Activated CD4-positive, CD25-positive, alpha-beta regulatory T cell (primary cell): Measurements from ENCODE around the gene CENPA.
"Not testable (repeated sequence)": the region's sequence is repeated elsewhere in the genome, so short reads cannot be mapped to it uniquely, and the experiment has no call there.

Source experiments
- DNase-seq, 4 experiments: peaks; one replicate each; lab custom pipeline; 2025; lab: John Stamatoyannopoulos, UW

The CENPA gene

GRCh38 chr2:26760991-26761390 lies 24.9 kb upstream of the CENPA start:
- not testable (repeated sequence) for DNase-seq

- no peak for DNase-seq
Observed at GRCh38 chr2:26763019-26763418, 22.8 kb upstream of the CENPA start.

- DNase-seq = peak; percentile 60 to 76 (median 70)
Observed at GRCh38 chr2:26764078-26764887, 21.6 kb upstream of the CENPA start, which contains the start of gene SLC35F6. Gene SLC35F6 (plus strand): TSS chr2:26764284. CDS start chr2:26764350, 66 bp downstream.

GRCh38 chr2:26764906-26765305 lies 20.9 kb upstream of the CENPA start:
- no peak for DNase-seq

DNA sequence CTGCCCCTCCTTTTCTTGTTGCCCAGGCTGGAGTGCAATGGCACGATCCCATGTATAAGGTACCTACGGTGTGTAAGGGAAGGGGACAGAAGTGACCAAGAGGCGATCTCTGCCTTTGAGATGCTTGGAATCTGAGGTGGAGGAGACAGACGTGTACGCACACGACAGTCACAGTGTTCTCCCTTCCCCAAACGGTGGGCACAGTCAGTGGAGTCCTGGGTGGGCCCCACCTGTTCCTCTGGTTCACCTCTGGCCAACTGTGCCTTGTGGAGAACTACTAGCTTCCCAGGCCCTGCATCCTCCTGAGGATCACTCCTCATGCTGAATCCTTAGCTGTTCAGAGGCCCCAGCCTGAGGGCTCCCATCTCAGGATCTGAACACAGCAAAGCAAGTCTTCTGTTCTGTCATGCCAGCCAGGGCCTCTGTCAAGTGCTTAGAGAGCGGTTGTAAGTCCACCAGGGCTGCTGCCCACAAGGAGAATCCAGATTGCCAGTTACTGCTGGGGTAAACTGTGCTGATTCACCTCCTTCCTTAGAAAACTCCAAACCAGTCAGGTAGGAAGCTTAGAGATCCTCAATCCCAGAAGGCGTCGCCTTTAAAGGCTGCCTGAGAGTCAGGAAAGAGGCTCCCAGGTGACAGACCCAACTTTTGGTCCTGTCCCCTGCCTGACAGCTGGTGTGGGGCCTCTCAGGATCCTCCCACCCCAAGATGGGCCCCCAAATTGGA lies 20.2 kb upstream of the CENPA start:
- no peak for DNase-seq

GRCh38 chr2:26767129-26767528 lies 18.7 kb upstream of the CENPA start:
- DNase-seq = no peak

DNA sequence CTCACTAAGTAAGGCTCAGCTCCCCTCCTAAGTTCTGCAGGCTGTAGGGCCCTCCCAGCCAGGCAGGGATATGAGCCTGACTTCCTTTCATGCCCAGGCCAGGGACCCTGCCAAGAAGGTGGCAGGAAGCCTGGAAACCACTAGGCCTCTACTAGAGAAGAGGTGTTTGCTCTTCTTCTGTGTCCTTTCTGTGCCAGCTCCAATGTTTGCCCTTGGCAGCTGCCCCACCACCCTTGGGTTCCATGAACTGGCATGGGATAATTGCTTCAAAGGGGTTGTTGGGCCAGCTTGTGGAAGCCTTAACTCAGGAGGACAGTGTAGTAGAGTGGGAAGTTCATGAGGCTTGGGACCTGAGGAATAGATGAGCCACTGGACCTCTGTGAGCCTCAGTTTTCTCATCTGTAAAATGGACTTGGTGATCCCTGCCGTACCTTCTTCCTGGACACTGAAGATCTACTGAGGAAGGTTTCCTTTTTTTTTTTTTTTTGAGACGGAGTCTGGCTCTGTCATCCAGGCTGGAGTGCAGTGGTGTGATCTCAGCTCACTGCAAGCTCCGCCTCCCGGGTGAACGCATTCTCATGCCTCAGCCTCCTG lies 17.9 kb upstream of the CENPA start:
- DNase-seq = no peak

DNA sequence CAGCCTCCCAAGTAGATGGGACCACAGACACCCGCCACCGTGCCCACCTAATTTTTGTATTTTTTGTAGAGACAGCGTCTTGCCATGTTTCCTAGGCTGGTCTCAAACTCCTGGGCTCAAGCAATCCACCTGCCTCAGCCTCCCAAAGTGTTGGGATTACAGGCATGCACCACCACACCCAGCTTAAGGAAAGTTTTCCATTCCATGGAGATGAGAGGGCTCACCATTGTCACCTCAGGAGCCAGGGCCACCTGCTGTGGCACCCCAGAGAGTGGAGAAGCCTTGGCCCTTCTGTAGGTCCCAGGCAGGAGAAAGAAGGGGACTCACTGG lies 17.1 kb upstream of the CENPA start:
- DNase-seq = no peak

- no peak for DNase-seq
Observed at GRCh38 chr2:26769089-26769761, 16.6 kb upstream of the CENPA start.

GRCh38 chr2:26770986-26771586 lies 14.8 kb upstream of the CENPA start:
- DNase-seq = no peak

GRCh38 chr2:26772064-26773001 lies 13.5 kb upstream of the CENPA start:
- no peak for DNase-seq

GRCh38 chr2:26776195-26776800 lies 9.6 kb upstream of the CENPA start:
- no peak for DNase-seq

DNA sequence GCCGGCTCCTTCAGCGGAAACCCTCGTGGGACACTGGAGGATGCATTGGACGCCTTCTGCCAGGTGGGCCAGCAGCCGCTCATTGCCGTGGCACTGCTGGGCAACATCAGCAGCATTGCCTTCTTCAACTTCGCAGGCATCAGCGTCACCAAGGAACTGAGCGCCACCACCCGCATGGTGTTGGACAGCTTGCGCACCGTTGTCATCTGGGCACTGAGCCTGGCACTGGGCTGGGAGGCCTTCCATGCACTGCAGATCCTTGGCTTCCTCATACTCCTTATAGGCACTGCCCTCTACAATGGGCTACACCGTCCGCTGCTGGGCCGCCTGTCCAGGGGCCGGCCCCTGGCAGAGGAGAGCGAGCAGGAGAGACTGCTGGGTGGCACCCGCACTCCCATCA lies 7.8 kb upstream of the CENPA start:
- DNase-seq = no peak

GRCh38 chr2:26778507-26778906 lies 7.3 kb upstream of the CENPA start:
- DNase-seq = no peak

- no peak for DNase-seq
Observed at GRCh38 chr2:26780203-26780760, 5.6 kb upstream of the CENPA start.

DNA sequence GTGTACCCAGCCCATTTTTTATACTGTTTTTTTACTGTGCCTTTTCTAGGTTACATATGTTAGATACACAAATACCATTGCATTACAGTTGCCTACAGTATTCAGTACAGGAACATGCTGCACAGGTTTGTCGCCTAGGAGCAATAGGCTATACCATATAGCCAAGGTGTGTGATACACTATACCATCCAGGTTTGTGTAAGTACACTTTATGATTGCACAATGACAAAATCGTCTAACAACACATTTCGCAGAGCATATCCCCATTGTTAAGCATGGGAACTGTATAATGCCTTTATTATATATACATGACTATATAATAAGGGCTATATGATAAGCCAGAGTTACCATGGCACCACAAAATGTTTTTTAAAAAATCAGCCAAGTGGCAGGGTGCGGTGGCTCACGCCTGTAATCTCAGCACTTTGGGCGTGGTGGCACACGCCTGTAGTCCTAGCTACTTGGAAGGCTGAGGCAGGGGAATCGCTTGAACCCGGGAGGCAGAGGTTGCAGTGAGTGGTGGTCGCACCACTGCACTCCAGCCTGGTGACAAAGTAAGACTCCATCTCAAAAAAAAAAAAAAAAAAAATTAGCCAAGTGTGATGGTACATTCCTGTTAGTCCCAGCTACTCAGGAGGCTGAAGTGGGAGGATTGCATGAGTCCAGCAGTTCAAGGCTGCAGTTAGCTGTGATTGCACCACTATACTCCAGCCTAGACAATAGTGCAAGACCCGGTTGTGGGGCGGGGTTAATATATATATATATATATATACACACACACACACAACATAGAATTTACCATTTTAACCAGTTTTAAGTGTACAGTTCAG lies 2.8 kb upstream of the CENPA start:
- no peak for DNase-seq

- no peak for DNase-seq
Observed at GRCh38 chr2:26784570-26785234, 1.2 kb upstream of the CENPA start.

DNA sequence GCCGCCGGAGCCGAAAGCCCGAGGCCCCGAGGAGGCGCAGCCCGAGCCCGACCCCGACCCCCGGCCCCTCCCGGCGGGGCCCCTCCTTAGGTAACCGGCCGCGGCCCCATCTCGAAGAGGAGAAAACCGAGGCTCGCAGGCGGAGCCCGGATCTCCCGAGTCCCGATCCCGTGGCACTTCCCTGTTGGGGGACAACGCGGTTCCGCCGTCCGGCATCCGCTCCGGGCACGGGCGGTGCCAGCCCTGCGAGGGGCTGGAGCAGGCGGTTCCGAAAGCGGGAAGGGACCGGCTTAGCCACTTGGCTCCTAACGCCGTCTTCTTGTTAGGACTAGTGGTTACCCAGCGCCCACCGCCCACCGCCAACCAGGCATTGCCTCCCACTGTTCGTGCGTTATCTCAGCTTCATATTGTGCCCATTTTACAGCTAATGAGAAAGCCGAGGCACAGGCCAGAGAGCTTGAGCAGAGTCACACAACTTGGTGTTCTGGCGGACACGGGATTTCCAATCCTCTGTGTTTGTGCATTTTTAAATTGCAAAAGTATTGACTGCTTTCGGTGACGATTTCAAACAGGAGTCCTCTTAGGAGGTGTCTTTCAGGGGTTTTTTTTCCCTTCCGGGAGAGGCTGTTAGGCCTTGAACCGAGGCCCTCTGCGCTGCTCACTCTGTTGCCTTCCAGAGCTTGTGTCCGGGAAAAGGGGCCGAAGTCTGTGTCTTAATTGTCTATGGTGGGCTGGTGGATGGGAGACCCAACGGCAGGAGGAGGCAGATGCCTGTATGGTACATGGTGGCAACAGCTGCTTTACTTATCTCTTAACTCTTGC lies 562 bp downstream of the CENPA start:
- DNase-seq = no peak
